Sciatic nerve (tissue), 2 donors: ENCODE measurements around the gene POU3F1. TPM values are rescaled to one million over a fixed set of nuclear protein-coding genes. Genes with fewer than 3 reads are reported as not detected.
A peak's percentile ranks its signal among the peaks of the same experiment; 100 is the strongest.

Experiments
- ATAC-seq: fragments of 200-7000 bp; cut with Tn5 transposase; one replicate; pipeline ENCODE4 v1.9.1; 2020; ENCODE audit warnings: mild to moderate bottlenecking, moderate library complexity
- DNase-seq: peaks from one replicate; pipeline ENCODE4 v3.0.0-alpha.2; 2020; ENCODE audit warnings: low spot score
- intact Hi-C: fragments of 100-400 bp; cut with DNase I; formaldehyde crosslinking; loops from one replicate; pipeline ENCODE4 v1.14.2; 2022
- total RNA-seq: library from RNA; stranded (reverse); fragmentation: NEBNext Ultra II Directional; extraction: Animal tissue kit (Norgen Biotek cat#: 25700); gene quantifications from one replicate; pipeline ENCODE4 v1.2.1, GENCODE V29; 2021
- donor health status: DM: no; HTN: no; CAD: no.
- donor health status: DM: no; HTN: no; CAD: no.

POU3F1 gene
- total RNA-seq, 1 donor from 2014 or later, result 19.1 TPM

DNA sequence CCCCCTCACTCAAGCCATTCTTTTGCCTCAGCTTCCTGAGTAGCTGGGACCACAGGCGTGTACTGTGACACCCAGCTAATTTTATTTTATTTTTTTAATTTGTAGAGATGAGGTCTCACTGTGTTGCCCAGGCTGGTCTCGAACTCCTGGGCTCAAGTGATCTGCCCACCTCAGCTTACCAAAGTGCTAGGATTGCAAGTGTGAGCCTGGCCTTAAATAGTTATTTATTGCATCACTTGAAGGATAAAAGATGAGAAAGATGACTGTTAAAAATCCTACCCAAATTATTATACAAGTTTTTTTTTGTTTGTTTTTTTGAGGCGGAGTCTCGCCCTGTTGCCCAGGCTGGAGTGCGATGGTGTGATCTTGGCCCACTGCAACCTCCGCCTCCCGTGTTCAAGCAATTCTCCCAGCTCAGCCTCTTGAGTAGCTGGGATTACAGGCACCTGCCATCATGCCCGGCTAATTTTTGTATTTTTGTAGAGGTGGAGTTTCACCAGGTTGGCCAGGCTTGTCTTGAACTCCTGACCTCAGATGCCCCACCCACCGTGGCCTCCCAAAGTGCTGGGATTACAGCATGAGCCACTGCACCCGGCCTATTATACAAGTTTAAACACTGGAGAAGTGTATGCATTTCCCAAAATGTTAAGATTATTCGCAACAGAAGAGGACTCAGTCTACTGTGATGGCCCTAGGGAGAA is 31.7 kb downstream of the POU3F1 start:
- DNase-seq, result peak; percentile 45
- intact Hi-C loops, result no loop called here
- ATAC-seq, result no peak

DNA sequence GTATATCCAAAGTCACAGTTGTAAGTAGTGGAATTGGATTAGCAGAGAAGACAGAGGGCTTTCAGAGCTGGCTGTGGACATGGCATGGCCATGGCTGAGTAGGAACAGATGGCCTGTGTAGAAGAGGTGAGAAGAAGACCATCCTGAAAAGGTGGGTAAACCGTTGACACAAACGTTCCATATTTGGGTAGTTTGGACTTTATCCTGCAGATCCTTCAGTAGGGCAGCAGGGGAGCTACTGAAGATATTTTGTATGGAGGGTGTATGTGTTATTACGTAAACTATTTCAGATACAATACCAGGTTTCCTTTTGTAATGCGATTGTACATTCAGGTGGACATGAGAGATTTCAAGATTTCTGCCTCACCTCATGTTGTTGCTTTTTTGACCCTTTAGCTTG is 32.4 kb downstream of the POU3F1 start:
- ATAC-seq, result no peak
- intact Hi-C loops, result no loop called here

DNA sequence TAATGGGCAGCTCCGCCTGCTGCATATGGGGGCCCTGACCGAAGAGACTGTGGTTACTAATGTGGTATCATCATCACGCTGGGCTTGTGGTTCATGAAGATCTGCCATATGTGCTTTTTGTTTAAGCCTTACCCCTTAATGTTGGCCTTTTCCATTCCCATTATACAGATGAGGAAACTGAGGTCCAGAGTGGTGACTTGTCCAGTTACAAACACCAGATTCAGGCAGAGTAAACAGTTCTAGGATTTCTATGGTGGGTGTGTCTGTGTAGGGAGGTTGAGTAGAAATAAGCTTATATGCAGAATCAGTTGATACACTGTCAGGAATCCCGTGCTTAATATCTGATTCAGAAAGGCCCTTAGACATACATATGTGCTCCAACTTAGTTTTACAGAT is 33.4 kb downstream of the POU3F1 start:
- peak; percentile 36 for DNase-seq
- intact Hi-C loops, result no loop called here

More for the DNA sequence above, 32.4 kb downstream of the POU3F1 start:
- no peak for DNase-seq

DNA sequence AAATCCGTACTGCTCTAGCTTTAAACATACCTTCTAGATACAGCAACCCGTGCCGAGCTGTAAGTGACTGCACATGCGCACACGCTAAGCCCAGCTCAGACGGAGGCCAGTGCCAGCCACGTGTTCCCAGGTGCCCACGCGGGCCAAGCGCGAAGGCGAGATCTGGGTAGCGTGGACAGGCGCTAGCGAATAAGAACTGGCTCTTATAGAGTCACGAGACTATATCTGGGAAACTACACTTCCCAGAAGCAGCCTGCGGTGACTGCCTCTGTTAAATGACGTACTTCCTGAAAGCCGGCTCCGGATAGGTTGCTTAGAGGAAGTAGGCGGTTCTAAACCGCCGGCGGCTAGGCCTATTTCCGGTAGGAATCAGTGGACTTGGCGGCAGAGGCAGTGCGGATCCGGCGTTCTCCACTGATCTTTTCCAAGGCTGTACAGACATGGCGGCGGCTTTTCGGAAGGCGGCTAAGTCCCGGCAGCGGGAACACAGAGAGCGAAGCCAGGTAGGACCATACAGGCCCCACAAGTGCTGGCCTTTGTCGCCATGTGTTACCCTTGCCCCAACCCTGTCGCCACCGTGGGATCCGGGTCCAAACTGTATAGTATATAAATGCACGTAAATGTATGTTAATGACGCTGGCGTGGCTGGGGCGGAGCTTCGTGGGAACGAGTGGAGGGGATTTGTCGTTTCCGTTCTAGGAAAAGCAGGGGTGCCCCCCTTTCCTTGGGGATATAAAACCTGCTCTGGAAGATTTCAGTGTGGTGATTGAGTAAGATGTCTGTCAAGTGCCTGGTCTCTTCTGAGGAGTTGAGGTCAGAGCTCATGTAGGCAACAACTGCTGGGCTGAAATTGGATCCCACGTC is 34.0 kb downstream of the POU3F1 start, which contains the start of gene UTP11:
Gene UTP11 (plus strand): TSS at position 372 of the 864 bp plus-strand sequence. CDS start 69 bp downstream, at position 441.
- DNase-seq (peak; percentile 95), ATAC-seq (peak; percentile 99)
- intact Hi-C loops, result no loop called here

More for the DNA sequence above, 33.4 kb downstream of the POU3F1 start:
- no peak for ATAC-seq

DNA sequence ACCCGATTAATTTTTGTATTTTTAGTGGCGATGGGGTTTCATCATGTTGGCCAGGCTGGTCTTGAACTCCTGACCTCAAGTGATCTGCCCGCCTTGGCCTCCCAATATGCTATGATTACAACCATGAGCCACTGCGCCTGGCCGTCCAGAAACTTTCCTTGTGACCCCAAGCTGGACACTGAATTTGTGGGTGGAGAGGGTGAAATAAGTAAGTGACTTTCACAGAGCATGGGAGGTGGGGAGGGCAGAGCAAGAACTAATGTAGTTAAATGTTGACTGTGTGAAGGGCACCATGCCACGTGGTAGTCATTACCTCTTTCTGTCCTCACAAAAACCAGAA is 36.8 kb downstream of the POU3F1 start:
- no peak for ATAC-seq
- peak; percentile 38 for DNase-seq
- intact Hi-C loops, result no loop called here

DNA sequence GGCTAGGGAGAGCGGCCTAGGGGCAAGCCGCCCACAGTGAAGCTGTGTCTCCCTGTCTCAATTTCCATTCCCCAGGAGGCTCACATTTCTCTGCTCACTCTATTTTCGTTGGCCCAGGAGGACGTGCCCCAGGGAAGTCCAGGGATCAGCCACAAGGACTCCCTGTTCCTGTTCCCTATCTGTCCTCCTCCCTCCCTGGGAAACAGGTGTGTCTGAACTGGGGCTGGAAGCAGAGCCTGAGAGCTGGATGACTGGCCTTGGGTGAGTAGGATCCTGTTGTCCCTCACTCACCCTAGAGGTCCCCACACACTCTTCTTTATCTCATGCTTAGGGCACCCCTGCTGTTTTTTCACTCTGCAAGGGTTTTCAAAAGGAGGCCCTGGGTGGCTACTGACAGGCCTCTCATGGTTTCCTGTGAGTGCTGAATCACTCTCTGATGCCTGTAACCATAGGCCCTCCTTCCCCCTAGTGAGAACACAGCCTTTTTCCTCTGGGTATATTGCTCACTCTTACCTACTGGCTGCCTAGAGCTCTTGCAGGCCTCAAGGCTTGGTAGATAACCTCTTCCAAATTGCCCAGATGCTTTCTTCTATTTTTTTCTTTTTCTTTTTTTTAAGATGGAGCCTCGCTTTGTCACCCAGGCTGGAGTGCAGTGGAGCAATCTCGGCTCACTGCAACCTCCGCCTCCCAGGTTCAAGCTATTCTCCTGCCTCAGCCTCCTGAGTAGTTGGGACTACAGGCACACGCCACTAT is 37.3 kb downstream of the POU3F1 start:
- ATAC-seq (no peak), DNase-seq (peak; percentile 28)
- intact Hi-C loops, result no loop called here

DNA sequence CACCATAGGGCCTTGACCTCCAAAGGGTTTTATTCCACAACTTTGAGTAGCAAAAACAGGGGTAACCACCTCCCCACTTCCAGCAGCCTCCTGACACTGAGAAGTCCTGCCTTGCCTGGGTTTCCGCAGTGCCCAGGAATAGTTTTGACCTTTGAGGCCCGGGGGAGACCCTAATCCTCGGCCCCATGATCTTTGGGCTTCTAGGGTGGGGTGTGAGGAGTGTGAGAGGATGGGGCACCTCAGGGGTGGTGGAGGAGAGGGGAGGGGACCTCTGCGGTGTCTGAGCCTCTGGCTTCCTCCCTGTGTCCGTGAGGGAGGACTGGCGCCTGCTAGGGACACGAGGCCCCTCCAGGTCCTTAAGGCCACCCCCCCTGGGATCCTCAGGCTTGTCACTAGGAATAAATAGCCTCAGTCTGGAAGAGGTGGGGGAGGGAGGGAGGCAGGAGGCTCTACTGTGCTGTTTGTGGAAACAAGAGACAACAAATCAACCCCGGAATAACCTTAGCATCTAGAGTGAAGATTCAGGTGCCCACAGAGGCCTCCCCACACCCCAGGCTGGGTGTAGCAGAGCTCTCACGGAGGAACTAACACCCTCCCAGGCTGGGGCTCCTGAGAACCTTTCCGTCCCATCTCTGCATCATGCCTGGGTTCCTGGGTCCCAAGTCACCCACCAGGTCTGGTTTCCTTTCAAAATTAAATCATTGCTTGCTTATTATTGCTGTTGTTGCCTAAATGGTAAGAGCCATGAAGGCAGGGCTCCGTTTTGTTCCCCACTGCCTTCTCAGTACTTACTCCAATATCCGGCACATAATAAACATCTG is 40.4 kb downstream of the POU3F1 start:
- ATAC-seq, result peak; percentile 3
- intact Hi-C loops, result no loop called here
- no peak for DNase-seq

DNA sequence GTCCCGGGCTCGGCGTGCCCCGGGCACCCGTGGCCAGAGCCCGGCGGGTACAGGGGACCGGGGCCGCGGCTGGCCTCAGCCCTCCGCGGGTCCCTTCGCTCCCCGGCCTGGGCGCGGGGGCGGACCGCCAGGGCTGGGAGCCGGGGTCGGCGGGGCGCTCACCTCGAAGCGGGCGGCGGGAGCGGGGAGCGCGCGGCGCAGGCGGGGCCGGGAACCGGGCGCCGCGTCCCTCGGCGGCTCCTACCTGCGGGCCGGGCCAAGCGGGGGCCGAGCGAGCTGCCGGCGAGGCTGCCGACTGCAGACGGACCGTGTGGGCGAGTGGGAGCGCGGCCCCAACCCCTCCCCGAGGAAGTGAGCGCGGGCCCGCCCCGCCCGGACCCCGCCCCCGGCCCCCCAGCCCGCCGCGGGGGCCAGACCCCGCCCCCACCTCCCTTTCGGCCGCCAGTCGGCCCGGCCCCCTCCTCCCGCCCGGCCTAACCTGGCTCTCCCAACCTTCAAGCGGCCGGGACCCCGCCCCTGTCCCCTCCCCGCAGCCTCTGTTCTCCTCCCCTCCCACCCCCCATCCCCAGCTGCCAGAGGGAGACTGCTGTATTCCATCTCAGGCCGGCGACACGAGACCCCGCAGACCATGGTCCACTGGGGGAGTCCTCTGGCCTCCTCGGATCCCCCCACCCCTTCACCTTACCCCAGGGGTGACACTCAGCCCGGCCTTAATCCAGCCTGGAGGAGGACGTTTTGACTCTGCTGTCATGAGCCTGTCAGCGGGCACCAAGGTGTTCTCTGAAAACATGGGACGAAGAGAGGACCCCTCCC is 41.2 kb downstream of the POU3F1 start, which contains the start of gene FHL3:
Gene FHL3 (minus strand): TSS at position 320 of the 813 bp plus-strand sequence. CDS start 6,102 bp downstream, outside the sequence.
- peak; percentile 73 for DNase-seq
- ATAC-seq, result peak; percentile 13
- intact Hi-C loops, result no loop called here

DNA sequence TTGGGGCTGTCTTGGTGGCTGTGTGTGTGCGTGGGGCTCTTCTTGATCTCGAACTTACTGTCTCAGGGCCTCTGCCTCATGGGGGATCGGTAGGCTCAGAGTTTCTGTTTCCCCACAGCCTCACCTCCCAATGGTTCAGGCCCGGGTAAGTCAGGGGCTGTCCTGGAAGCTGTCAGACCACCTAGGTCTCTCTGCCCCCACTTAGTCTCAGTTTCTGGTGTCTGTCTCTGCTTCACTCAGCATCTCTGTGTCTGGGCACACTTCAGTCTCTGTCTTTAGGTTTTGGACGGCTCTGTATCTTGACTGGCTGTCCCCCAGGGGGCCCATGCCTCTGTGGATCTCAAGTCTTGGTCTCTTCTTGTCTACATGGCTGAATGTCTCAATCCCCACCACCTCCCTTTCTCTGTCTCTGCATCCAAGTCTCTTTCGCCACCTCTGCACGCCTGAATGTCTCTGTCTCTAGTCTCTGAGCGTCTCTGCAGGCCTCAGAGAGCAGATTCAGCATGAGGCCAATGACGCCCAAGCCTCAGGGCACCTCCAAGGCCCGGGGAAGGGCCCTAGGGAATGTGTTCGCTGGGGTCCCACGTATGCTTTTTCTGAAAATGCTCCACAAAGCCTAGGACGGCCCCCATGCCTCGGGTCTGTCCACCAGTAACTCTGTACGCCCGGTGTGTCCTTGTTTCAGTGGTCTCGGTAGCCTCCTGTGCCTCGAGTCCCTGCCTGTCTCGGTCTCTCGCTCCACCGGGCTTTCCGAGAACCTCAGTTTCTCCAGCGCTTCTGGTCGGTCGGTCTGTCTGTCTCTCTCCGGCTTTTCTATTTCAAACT is 42.1 kb downstream of the POU3F1 start:
- ATAC-seq, result no peak
- DNase-seq, result no peak
- intact Hi-C loops, result no loop called here

DNA sequence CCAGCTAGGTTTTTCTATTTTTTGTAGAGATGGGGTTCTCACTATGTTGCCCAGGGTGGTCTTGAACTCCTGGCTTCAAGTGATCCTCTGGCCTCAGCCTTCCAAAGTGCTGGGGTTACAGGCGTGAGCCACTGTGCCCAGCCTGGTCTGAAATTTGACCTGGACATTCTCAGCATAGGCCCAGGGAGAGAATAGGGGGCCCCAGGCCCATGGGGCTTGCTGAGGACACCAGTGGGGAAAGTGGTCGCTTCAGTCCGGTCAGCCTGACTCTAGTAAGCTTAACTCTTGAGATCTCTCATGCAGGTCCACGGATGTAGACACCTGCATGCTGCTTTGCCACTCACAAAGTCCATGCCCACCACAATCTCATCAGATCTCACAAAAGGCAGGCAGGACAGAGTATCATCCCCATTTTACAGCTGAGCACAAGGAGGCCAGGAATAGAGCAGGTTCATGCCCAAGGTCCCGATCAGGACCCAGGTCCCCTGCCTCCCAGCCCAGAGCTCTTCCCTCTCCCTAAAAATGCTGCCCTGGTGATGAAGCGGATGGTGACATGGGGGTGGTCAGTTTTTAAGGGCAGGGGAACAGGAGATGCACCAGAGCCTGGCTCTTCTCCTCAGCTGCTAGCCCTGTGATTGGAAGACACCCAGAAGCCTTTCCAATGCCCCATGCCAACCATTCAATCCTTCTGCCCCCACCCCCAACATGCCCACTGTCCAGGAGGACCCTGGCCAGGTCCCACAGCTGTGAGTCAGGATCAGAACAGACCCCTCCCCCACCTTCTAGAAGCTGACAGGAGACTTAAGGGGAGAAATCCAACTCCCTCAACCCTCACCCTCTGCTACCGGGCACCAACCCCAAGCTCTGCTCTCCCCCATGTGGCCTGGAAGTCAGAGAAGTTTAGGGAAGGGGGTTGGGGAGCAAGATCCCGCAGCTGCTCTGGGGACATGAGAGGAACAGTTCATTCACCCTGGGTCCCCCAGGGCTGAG is 43.0 kb downstream of the POU3F1 start:
- no peak for DNase-seq
- intact Hi-C loops, result no loop called here
- ATAC-seq, result no peak

DNA sequence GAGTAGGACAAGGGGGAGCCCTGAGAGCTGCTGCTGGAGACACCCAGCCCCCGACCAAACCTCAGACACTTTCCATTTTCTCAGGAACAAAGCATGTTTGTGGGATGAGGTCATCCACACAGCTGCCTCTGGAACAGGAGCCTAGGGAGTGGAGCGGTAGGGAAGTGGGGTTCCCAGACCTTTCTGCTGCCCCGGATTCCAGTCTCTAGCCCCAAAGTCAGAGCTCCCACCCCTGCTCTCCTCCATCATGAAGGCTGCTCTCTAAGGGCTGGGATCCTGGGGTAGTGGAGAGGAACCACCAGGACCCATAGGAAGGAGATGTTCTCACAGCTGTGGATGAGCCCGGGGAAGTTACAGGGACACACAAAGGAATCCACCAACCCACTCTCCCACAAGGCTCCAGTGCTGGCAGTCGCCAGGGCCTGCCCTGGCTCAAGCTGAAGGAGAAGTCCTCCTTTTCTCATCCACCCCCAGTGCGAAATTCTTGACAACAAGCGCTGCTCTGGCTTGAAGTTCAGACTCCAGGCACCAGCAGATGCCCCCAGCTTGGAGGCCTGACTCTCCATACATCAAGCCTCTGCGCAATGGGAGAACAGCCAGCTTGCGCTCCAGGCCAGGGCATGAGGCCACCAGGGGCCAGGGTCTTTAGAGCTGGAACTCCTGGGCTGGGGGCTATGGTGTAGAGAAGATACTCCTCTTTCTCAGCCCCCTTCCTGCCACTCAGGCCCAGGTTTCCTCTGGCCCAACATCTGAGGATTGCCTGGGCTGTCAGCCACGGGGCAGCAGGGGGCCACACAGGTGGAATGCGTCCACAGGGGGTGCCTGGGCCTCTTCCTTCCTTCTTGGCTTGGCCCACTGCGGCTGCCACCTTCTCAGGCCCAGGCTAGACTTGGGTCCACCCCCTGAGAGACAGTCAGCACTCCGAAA is 45.8 kb downstream of the POU3F1 start:
- ATAC-seq (peak; percentile 72), DNase-seq (no peak)
- intact Hi-C loops, result no loop called here

DNA sequence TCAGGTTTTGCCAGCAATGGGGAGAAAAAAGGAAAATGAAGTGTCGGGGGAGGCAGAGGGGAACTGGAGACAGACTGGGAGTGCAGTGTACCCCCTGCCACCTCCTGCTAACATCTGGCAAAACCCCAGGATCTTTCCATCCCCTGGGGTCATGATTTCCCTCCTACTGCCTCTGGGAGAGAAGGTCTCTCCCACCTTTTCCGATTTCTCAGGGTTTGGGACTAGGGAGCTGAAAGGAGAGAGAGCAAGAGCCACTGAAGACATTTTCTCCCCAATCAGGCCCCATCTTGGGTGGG is 46.4 kb downstream of the POU3F1 start:
- DNase-seq (no peak), ATAC-seq (no peak)
- intact Hi-C loops, result no loop called here

DNA sequence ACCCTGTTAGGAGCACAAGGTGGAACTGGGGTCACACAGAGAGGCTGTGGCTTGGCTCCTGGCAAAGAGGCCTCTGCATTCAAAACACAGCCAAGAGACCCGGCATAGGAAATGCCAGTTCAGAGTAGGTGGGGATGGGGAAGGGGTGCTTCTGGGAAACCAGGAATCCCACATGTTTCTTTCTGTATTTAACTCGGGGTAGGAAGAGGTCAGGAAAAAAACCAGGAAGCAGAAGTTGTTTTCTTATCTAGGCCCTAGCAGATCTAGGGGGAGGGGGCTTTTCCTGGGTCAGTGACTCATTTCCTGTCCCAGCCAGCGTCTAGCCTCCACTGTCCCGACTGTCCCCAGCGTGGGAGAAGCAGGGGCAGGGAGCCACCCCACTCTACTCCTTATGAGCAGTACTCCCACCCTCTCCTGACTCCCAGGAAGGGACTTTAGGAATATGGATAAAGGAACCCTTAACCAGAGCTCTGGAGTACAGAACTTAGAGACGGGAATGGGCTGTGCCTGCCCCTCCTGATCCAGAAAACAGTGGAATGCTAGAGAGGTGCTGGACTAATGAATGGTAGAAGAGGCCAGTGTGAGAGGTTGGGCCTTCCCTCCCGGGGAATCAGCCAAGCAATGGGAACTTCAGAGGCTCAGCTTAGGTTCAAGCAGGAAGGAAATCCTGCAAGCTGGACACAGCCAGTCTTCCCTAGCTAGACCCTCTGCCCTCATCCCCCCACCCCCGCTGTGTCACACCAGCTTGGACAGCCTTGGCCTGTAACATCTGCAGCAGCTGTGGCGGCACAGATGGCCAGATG is 47.0 kb downstream of the POU3F1 start:
- intact Hi-C loops, result no loop called here
- DNase-seq, result no peak
- ATAC-seq, result peak; percentile 58

DNA sequence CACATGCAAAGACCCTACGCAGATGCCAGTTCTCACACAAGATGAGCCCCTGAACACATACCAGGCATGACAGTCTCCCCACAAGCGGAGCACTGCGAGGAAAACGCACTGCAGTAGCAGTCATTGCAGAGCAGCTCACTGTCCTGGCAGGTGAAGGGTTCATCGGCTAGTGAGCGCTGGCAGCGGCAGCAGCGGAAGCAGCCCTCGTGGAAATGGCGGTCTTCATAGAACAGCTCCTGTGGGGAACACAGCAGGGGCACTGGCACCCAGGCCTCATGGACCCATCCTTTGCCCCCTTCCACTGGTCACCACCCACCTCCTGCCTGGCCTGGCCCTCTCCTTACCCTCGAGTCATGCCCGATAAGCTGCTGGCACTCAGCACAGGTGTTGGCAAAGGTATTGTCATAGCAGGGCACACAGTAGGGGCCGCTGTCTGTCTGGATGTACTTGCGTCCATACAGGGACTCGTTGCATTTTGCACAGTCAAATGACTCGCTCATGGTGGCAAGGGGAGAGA is 47.6 kb downstream of the POU3F1 start:
- ATAC-seq (no peak), DNase-seq (no peak)
- intact Hi-C loops, result no loop called here
